ENCODE measurements around the gene EOMES. TPM values are rescaled to one million over a fixed set of nuclear protein-coding genes. Genes with fewer than 3 reads are reported as not detected.

EOMES gene
- total RNA-seq, 2 experiments from 2014 or later = 7.3 to 12.5 TPM

DNA sequence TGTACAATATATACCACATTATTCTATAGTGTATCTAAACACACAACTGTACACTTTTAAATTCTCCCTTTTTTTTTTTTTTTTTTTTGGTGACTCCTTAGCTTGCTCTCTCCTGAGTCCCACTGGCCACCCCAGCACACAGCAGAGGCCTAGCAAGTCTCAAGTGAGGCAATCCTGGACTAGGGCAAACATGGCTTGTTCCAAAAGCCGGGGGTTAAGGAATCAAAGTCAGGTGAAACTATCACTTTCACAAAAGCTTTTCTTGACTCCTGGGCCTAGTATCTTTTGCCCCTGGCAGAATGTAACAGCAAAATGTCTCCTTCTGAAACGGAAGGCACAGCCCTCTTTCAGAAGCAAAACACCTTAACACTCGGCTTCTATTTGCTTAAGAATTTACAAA is 5.8 kb downstream of the EOMES start:
- no peaks in the 10 kb centered on the region for H3K9me3 Mint-ChIP-seq (ENCODE audit: low read depth)
- peak overlapping the region; percentile 77 for H3K27ac Mint-ChIP-seq
- peaks cover 20% of the 10 kb centered on the region for H3K36me3 Mint-ChIP-seq
- no peak for DNase-seq
- CTCF ChIA-PET = interaction anchor here (0.7 to 9.6 kb wide), 4 partner anchors 12 to 610 kb away, joined by 3 to 82 read pairs (median 6); no protein-coding TSS in a partner anchor
- no peak for ATAC-seq
- peaks cover 47% of the 10 kb centered on the region for H3K4me1 Mint-ChIP-seq
- H3K27me3 Mint-ChIP-seq = peaks cover 39% of the 10 kb centered on the region
- peak overlapping the region; percentile 86 for H3K4me3 Mint-ChIP-seq

DNA sequence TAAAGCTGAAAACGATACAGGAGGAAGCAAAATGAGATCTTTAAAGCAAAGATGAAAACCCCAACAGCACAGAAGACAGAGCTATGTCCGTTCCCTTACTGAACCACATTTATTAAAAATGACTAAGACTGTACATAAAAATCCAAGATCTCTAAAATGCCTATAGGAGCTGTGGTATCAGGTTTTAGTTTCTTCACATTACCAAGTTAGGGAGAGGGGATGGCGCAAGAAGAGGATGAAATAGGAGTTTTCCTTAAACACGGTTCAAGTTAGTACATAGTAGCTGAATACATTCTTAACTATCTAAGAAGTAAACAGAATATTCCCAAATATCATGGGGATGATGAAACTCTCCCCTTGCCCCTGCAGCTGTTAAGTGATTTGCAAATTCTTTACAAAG is 6.3 kb downstream of the EOMES start:
- Mint-ChIP-seq H3K27me3 (peaks cover 36% of the 10 kb centered on the region), H3K4me3 (peak overlapping the region; percentile 86), H3K36me3 (peaks cover 20% of the 10 kb centered on the region)

DNA sequence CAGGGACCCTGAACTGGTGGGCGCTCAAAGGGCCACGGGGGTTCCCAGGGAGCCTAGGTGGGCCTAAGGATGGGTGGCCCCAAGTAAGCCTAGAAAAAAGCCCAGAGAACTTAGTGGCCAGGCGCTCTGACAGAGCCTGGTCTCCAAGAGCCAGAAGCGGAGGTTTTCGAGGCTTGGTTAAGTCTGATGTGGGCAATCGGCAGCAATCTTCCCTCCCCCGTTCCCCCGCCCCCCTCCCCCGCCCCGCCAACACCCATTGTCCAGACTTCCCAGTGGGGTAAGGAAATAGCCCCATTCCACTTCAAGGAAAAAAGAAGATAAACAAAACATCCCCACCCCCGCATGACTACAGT is 6.7 kb downstream of the EOMES start:
- CTCF ChIA-PET = interaction anchor here (1.7 to 9.6 kb wide), 3 partner anchors 13 to 611 kb away, joined by 4 to 82 read pairs (median 9); no protein-coding TSS in a partner anchor
- no peaks in the 10 kb centered on the region for H3K9me3 Mint-ChIP-seq (ENCODE audit: low read depth)
- H3K4me1 Mint-ChIP-seq = peaks cover 42% of the 10 kb centered on the region
- ATAC-seq (no peak), DNase-seq (no peak)
- H3K36me3 Mint-ChIP-seq = peaks cover 20% of the 10 kb centered on the region
- H3K27ac Mint-ChIP-seq = peak overlapping the region; percentile 90
- H3K4me3 Mint-ChIP-seq = peak overlapping the region; percentile 86
- peaks cover 34% of the 10 kb centered on the region for H3K27me3 Mint-ChIP-seq

More for the DNA sequence above, 6.3 kb downstream of the EOMES start:
- no peak for DNase-seq
- Mint-ChIP-seq H3K27ac (peak overlapping the region; percentile 77), H3K9me3 (ENCODE audit: low read depth) (no peaks in the 10 kb centered on the region), H3K4me1 (peaks cover 44% of the 10 kb centered on the region)
- CTCF ChIA-PET = interaction anchor here (1.7 to 9.6 kb wide), 3 partner anchors 12 to 611 kb away, joined by 4 to 82 read pairs (median 9); no protein-coding TSS in a partner anchor
- no peak for ATAC-seq

DNA sequence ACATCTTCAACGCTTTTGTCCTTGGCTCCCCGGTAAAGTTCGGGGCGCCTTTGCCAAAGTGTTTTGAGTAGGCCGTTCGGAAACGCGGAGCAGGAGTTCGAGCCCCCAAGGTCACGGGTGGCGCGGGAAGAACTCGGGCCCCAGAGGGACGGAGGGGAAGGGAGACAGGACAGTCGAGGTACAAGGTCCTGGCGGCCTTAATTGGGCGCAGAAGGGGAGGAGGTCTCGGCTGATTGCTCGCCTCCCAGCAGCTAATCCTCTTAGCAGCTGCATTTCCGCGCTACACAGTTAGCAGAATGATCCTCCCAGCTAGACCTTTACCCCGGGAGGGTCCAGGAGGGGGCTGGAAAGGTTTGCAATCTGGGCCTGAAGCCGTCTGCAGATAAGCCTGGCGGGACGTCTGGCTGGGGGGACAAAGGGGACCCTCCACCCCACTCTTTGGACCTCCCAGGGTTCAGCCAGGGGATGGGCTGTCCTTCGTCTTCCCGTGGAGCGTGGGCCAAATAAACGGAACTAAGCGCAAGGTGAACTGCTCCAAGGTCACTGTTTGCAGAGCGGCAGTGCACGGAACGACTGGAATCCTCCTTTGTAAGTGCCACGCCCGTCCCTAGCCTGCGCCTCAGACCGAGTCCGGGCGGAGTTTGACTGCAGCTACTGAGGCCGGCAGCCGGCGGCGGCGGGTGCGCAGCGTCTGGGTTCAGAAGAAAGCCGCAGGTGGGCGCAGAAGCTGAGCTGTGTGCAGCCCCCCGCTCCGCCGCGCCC is 7.2 kb downstream of the EOMES start:
- Mint-ChIP-seq H3K36me3 (peaks cover 20% of the 10 kb centered on the region), H3K27me3 (peaks cover 37% of the 10 kb centered on the region), H3K27ac (peak overlapping the region; percentile 90), H3K9me3 (ENCODE audit: low read depth) (no peaks in the 10 kb centered on the region), H3K4me1 (peaks cover 38% of the 10 kb centered on the region), H3K4me3 (peak overlapping the region; percentile 86)
- DNase-seq (peak; percentile 54), ATAC-seq (peak; percentile 13)
- CTCF ChIA-PET = interaction anchor here (0.9 to 9.6 kb wide), 4 partner anchors 13 to 612 kb away, joined by 3 to 82 read pairs (median 6); no protein-coding TSS in a partner anchor

DNA sequence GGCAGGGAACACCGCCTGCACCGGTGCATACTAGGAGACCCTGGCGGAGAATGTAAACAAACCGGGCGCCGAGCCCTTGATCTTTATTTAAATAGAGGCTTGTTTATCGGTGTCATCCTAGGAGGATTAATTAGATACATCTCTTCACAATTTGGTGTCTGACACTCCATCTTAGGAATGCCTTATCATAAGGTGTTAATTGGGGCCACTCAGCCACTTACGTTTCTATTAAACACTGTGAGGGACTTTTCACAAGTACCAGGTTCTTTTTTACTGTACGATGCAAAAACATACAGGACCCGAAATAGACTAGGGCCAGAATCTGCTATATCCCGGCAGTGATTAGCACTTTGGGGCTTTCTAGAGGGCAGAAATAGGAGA is 8.0 kb downstream of the EOMES start:
- Mint-ChIP-seq H3K36me3 (peaks cover 20% of the 10 kb centered on the region), H3K4me1 (peaks cover 34% of the 10 kb centered on the region), H3K9me3 (ENCODE audit: low read depth) (no peaks in the 10 kb centered on the region), H3K27me3 (peaks cover 40% of the 10 kb centered on the region), H3K27ac (peak overlapping the region; percentile 90), H3K4me3 (peak overlapping the region; percentile 86)
- CTCF ChIA-PET = interaction anchor here (0.9 to 9.6 kb wide), 9 partner anchors 14 to 623 kb away, joined by 3 to 82 read pairs (median 20); no protein-coding TSS in a partner anchor
- DNase-seq = no peak
- ATAC-seq = no peak

DNA sequence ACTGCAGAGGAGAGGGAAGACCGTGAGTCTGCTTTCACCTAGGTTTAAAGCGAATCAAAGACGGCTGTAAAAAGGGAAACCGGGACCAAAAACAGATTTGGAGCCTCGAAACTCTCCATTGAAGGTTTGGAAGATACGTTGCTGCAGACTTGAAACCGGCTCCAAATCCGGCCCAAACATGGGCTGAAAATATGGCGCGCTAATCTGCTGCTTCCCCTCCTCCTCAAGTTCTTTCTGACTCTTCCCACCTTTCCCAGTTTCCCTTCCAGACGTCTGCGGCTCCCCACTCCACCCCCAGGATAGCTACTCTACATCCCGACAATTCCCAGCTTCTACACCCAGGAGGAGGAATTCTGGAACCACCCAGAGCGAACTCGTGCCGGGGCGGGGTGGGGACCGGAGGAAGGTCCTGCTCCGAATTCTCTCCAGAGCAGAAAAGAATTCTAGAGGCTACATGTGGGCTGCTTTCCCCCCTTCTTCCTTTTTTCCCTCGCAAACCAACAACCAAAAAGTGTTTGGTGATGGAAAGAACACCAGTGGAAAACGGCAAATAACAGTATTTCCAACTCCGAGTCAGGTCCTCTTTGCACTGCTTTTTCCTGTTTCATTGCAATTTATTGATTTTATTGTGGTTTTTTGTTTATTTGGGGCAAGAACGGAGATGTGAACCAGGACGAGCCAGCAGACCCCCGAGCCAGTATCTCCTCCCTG is 8.5 kb downstream of the EOMES start:
- CTCF ChIA-PET = interaction anchor here (0.9 to 3.2 kb wide), 18 partner anchors 8 to 635 kb away, joined by 3 to 79 read pairs (median 15); partner anchors contain the start of genes AZI2, EOMES and ZCWPW2
- DNase-seq (no peak), ATAC-seq (no peak)
- Mint-ChIP-seq H3K27ac (peak overlapping the region; percentile 90), H3K36me3 (peaks cover 18% of the 10 kb centered on the region), H3K4me3 (peak overlapping the region; percentile 86), H3K9me3 (ENCODE audit: low read depth) (no peaks in the 10 kb centered on the region), H3K27me3 (peaks cover 43% of the 10 kb centered on the region), H3K4me1 (peaks cover 31% of the 10 kb centered on the region)

DNA sequence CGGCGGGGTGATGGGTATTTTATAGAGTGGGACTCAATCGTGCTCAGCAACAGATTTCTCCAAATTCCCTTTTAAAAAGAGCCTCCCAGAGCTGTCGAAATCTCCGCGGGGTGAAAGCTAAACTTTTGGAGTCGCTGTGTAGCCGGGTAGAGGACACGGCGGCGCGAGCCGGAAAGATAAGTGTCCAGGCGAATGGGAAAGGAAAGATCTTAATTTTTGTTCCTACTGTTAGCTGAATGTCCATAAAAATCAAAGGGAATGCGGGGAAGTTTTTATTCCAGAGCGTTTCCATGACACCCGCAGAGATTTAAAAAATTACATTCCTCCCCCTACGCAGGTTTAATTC is 9.1 kb downstream of the EOMES start:
- H3K36me3 Mint-ChIP-seq = peaks cover 15% of the 10 kb centered on the region
- CTCF ChIA-PET = interaction anchor here (0.7 to 3.2 kb wide), 26 partner anchors 9 to 638 kb away, joined by 3 to 79 read pairs (median 8); partner anchors contain the start of genes AZI2, EOMES, NEK10 and ZCWPW2
- ATAC-seq = no peak
- H3K9me3 Mint-ChIP-seq (ENCODE audit: low read depth) = no peaks in the 10 kb centered on the region
- peak overlapping the region; percentile 86 for H3K4me3 Mint-ChIP-seq
- peaks cover 41% of the 10 kb centered on the region for H3K27me3 Mint-ChIP-seq
- peaks cover 28% of the 10 kb centered on the region for H3K4me1 Mint-ChIP-seq
- DNase-seq = no peak
- H3K27ac Mint-ChIP-seq = peak overlapping the region; percentile 90

DNA sequence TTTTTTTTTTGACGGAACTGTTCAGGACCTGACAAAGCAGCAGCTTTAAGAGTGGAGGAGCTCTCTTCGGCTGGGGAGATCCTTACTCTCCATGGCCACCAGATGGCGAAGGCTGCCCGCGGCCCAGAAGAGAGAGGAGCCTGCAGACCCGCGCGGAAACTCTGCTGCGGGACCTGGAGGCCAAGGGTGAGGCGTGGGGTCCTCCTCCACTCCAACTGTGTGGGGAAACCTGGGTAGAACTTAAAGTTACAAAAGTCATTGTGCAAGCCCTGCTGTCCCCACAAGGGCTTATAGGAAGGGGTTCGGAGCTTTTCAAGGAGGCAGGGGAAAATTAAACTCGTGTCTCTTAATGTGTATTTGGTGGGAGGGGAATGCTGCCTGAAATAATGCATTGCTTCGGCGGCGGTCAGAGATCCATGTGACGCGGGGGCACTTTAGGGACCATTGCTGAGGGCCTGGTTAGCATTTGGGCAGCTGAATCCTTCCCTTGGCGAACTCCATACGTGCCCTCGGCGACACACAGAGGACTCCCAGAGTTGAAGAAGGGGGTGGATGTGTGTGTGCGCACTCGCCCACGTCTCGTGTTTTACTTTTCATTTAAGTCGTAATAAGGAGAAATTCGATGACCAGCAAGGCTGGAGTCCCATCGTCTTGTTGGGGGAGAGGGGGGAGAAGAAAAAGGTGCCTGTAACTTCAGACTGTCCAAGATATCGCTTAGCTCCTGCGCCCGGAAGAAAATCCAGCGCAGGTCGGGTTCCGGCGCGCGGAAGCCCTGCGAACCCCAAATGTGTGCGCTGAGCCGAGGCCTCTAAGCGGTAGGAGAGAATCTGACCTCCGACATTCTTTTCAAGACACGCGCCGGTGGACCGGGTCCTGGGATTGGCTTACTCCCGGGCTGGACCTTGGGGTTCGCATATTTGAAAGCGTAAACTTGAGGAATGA is 9.7 kb downstream of the EOMES start:
- H3K27ac Mint-ChIP-seq = peak overlapping the region; percentile 90
- peaks cover 27% of the 10 kb centered on the region for H3K4me1 Mint-ChIP-seq
- H3K4me3 Mint-ChIP-seq = peak overlapping the region; percentile 86
- no peaks in the 10 kb centered on the region for H3K9me3 Mint-ChIP-seq (ENCODE audit: low read depth)
- H3K27me3 Mint-ChIP-seq = peaks cover 41% of the 10 kb centered on the region
- peaks cover 13% of the 10 kb centered on the region for H3K36me3 Mint-ChIP-seq
- CTCF ChIA-PET = interaction anchor here (0.5 to 3.2 kb wide), 71 partner anchors 9 to 1522 kb away, joined by 3 to 79 read pairs (median 4); partner anchors contain the start of genes AZI2, EOMES, NEK10 and ZCWPW2
- ATAC-seq (peak; percentile 93), DNase-seq (peak; percentile 90)

DNA sequence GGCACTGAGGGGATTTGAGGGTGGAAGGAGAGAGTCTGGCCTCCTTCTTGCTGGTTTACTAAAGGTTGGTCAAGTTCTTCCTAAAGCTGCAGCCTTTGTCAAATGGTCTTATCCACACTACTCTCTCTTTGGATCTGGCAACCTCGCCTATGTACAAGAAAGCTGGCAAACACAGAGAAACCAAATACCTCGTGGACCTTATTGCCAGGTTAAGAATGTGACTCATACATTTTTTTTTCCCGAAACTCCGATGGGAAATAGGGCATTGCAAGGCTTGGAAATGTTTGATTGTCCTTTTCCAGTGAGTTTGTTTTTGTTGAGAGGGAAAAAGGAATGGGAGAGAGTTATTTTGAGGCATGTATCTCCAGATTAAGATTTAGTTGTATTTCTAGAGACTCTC is 13.9 kb downstream of the EOMES start:
- CTCF ChIA-PET = interaction anchor here (1.2 to 1.9 kb wide), 2 partner anchors 27 to 580 kb away, joined by 3 to 6 read pairs; no protein-coding TSS in a partner anchor

DNA sequence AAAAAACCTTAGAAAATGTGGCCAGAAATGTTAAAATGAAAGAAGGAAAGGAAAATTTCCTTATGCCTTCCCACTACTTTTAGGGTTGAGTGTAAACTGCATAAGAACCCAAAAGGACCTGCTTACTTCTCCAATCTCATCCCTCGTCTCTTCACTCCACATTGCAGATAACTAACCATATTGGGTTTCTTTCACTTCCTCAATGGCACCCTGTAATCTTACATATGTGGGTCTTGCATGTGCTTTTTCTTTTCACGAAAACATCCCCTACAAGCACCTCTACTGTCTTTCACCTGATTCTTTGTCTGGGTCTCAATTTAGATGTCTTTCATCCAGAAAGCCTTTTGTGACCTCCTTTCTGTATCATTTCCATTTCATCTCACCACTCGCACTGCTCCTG is 23.1 kb downstream of the EOMES start:
- H3K4me3 Mint-ChIP-seq = no peak overlapping the region
- no peak for DNase-seq
- CTCF ChIA-PET = no interaction called here
- H3K27me3 Mint-ChIP-seq = no peaks in the 10 kb centered on the region
- no peak overlapping the region for H3K27ac Mint-ChIP-seq
- H3K36me3 Mint-ChIP-seq = no peaks in the 10 kb centered on the region
- peaks cover 5% of the 10 kb centered on the region for H3K9me3 Mint-ChIP-seq (ENCODE audit: low read depth)
- H3K4me1 Mint-ChIP-seq = no peaks in the 10 kb centered on the region
- ATAC-seq = no peak

More for the DNA sequence above, 13.9 kb downstream of the EOMES start:
- DNase-seq = no peak
- Mint-ChIP-seq H3K36me3 (peaks cover 2% of the 10 kb centered on the region), H3K4me3 (no peak overlapping the region), H3K27me3 (peaks cover 29% of the 10 kb centered on the region), H3K9me3 (ENCODE audit: low read depth) (no peaks in the 10 kb centered on the region), H3K4me1 (peaks cover 7% of the 10 kb centered on the region), H3K27ac (no peak overlapping the region)
- no peak for ATAC-seq

DNA sequence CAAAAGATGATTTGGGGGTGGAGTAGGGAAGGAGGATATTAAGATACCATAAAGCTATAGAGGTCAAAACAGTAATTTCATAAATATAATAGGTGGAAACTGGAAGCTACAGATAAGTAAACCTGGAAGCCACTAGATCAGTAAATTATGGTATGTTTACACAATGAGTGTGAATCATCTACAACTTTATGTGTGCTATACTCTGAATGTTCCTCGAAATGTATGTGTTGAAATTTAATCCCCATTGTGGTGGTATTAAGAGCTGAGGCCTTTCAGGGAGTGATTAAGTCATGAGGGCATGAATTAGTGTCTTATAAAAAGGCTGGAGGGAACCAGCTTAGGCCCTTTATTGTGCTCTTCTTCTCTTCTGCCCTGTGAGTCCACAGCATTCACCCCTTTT is 25.2 kb downstream of the EOMES start:
- DNase-seq (no peak), ATAC-seq (no peak)
- H3K4me1 Mint-ChIP-seq = no peaks in the 10 kb centered on the region
- no peaks in the 10 kb centered on the region for H3K36me3 Mint-ChIP-seq
- H3K4me3 Mint-ChIP-seq = no peak overlapping the region
- H3K27me3 Mint-ChIP-seq = peaks cover 4% of the 10 kb centered on the region
- CTCF ChIA-PET = interaction anchor here (1.7 to 2.8 kb wide), 2 partner anchors 10 to 16 kb away, joined by 5 to 12 read pairs; no protein-coding TSS in a partner anchor
- no peak overlapping the region for H3K27ac Mint-ChIP-seq
- H3K9me3 Mint-ChIP-seq (ENCODE audit: low read depth) = peaks cover 5% of the 10 kb centered on the region

DNA sequence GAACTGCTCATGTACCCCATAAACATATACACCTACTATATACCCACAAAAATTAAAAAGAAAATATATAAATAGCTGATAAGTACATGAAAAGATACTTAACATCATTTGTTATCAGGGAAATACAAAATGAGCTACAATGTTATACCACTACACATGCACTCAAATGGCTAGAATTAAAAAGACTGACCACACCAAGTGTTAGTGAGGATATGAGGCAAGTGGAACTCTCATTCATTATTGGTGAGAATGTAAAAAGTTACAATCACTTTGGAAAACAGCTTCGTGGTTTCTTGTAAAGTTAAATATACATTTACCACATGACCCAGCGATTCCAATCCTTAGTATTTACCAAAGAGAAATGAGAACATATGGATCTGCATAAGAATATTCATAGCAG is 26.5 kb downstream of the EOMES start:
- no peak for ATAC-seq
- CTCF ChIA-PET = interaction anchor here (0.9 to 2.8 kb wide), 3 partner anchors 14 to 632 kb away, joined by 3 to 12 read pairs (median 3); no protein-coding TSS in a partner anchor
- H3K36me3 Mint-ChIP-seq = peaks cover 1% of the 10 kb centered on the region
- no peaks in the 10 kb centered on the region for H3K4me1 Mint-ChIP-seq
- peaks cover 9% of the 10 kb centered on the region for H3K9me3 Mint-ChIP-seq (ENCODE audit: low read depth)
- no peak overlapping the region for H3K27ac Mint-ChIP-seq
- no peak for DNase-seq
- H3K27me3 Mint-ChIP-seq = peaks cover 8% of the 10 kb centered on the region
- H3K4me3 Mint-ChIP-seq = no peak overlapping the region
